Esophagus muscularis mucosa (tissue), 4 donors: Measurements from ENCODE around the gene CNP. TPM values are rescaled to one million over a fixed set of nuclear protein-coding genes. Genes with fewer than 3 reads are reported as not detected.

ENCODE experiments used
- DNase-seq: peaks from one replicate; pipeline ENCODE4 v3.0.0-alpha.2; 2017; ENCODE audit errors: extremely low spot score
- H3K27ac ChIP-seq, 4 donors: fragments of 200-600 bp; sonication (generic); replicated peaks in 1 of 4; 1 replicate in 3 of 4; 2 replicates in 1 of 4; pipeline ENCODE4 v1.5.1; 2016 to 2019; ENCODE audit warnings: mild to moderate bottlenecking in 1 of 4
- H3K27me3 ChIP-seq, 4 donors: fragments of 200-600 bp; sonication (generic); one replicate each; pipeline versions ENCODE4 v1.5.1 to v1.6.0; 2016 to 2019
- H3K36me3 ChIP-seq, 4 donors: fragments of 200-600 bp; sonication (generic); one replicate each; pipeline ENCODE4 v1.5.1; 2016 to 2019
- H3K4me1 ChIP-seq, 4 donors: fragments of 200-600 bp; sonication (generic); one replicate each; pipeline ENCODE4 v1.5.1; 2016 to 2019
- H3K4me3 ChIP-seq, 4 donors: fragments of 200-600 bp; sonication (generic); 1 replicate in 2 of 4; 2 replicates in 2 of 4; pipeline ENCODE4 v1.5.1; 2016 to 2019; ENCODE audit warnings: mild to moderate bottlenecking in 4 of 4, moderate library complexity in 1 of 4
- H3K9me3 ChIP-seq, 4 donors: fragments of 200-600 bp; sonication (generic); 1 replicate in 3 of 4; 2 replicates in 1 of 4; pipeline ENCODE4 v1.5.1; 2016 to 2019
- CTCF ChIP-seq, 3 experiments: fragments of 200-600 bp in 2 of 3; fragments of 450-650 bp in 1 of 3; sonication (generic) in 2 of 3; IDR thresholded peaks; one replicate each; pipeline ENCODE4 v1.5.1; 2017 to 2019; ENCODE audit warnings: antibody characterized with exemption in 3 of 3, mild to moderate bottlenecking in 2 of 3, moderate library complexity in 1 of 3
- EP300 ChIP-seq: sonication (generic); formaldehyde crosslinking; IDR thresholded peaks from one replicate; pipeline ENCODE4 v1.6.1; 2017; ENCODE audit warnings: antibody characterized with exemption
- POLR2A ChIP-seq: fragments of 450-650 bp; IDR thresholded peaks from one replicate; pipeline ENCODE4 v1.6.1; 2017; ENCODE audit warnings: antibody characterized with exemption, moderate library complexity, mild to moderate bottlenecking, low read depth
- POLR2AphosphoS5 ChIP-seq, 2 donors: sonication (generic); formaldehyde crosslinking; IDR thresholded peaks; one replicate each; pipeline ENCODE4 v1.6.1; 2017; ENCODE audit warnings: antibody characterized with exemption in 2 of 2
- WGBS: methylation state at CpG from one replicate; pipeline ENCODE4 v1.1.5; 2018; 5-methylcytosine and 5-hydroxymethylcytosine counted together
- intact Hi-C: fragments of 100-400 bp; cut with DNase I; formaldehyde crosslinking; loops from one replicate; pipeline ENCODE4 v1.15.1; 2023
- total RNA-seq, 4 donors: library from RNA; depleted of rRNA; stranded (reverse); fragments of >200 nt; gene quantifications; one replicate each; pipeline versions ENCODE4 v1.1.0 to v1.2.1, GENCODE V29; 2016

Gene CNP
- total RNA-seq, 4 donors from 2014 or later = 68.9 to 101 (median 78.5) TPM

- no peak overlapping the region for H3K27ac ChIP-seq
- peaks cover 0 to 2% (median under 1%) of the 10 kb centered on the region in 4 donors for H3K36me3 ChIP-seq
- no peak overlapping the region for H3K4me3 ChIP-seq
- H3K27me3 ChIP-seq = no peaks in the 10 kb centered on the region
- no peaks in the 10 kb centered on the region for H3K9me3 ChIP-seq
- TF ChIP-seq POLR2A = no peak
- peak; percentile 79 to 92 (median 88) for TF ChIP-seq CTCF (IDR thresholded peaks at IDR 0.05)
- TF ChIP-seq EP300 = no peak
- peak in 1 of 2 donors; percentile 42 for TF ChIP-seq POLR2AphosphoS5 (IDR thresholded peaks at IDR 0.05)
- intact Hi-C loops = no loop called here
- no peak for DNase-seq
- H3K4me1 ChIP-seq = peaks cover 19 to 30% (median 27%) of the 10 kb centered on the region in 4 donors
- 14% methylated on average over 6 of the region's 9 CpGs for WGBS
Measured at GRCh38 chr17:41962768-41963434, 3.7 kb upstream of the CNP start.

GRCh38 chr17:41965694-41966462 lies 717 bp upstream of the CNP start:
- intact Hi-C loops = loop anchor here (2.0 to 5.0 kb wide), 2 partner anchors 53 to 151 kb away; no protein-coding TSS in a partner anchor
- Histone ChIP-seq H3K27me3 (no peaks in the 10 kb centered on the region), H3K4me1 (peaks cover 23 to 60% (median 57%) of the 10 kb centered on the region in 4 donors), H3K27ac (peak overlapping the region; percentile 92 to 93 (median 92)), H3K4me3 (peak overlapping the region; percentile 91 to 99 (median 95)), H3K36me3 (peaks cover 12 to 27% (median 16%) of the 10 kb centered on the region in 4 donors), H3K9me3 (no peaks in the 10 kb centered on the region)
- no peak for TF ChIP-seq POLR2AphosphoS5 (IDR thresholded peaks at IDR 0.05)
- no peak for TF ChIP-seq CTCF (IDR thresholded peaks at IDR 0.05)
- TF ChIP-seq POLR2A = no peak
- no peak for TF ChIP-seq EP300
- no peak for DNase-seq
- 7% methylated on average over 17 of the region's 18 CpGs for WGBS

GRCh38 chr17:41967141-41967920 lies 736 bp downstream of the CNP start:
- H3K27ac ChIP-seq = peak overlapping the region; percentile 92 to 93 (median 92)
- H3K9me3 ChIP-seq = no peaks in the 10 kb centered on the region
- no peaks in the 10 kb centered on the region for H3K27me3 ChIP-seq
- intact Hi-C loops = loop anchor here (2.0 to 5.0 kb wide), 2 partner anchors 51 to 150 kb away; no protein-coding TSS in a partner anchor
- peak overlapping the region; percentile 91 to 99 (median 95) for H3K4me3 ChIP-seq
- peaks cover 26 to 73% (median 70%) of the 10 kb centered on the region in 4 donors for H3K4me1 ChIP-seq
- peaks cover 18 to 42% (median 27%) of the 10 kb centered on the region in 4 donors for H3K36me3 ChIP-seq
- WGBS = 10% methylated on average over 6 of the region's 39 CpGs
- TF ChIP-seq POLR2A (no peak), POLR2AphosphoS5 (IDR thresholded peaks at IDR 0.05) (peak in 1 of 2 donors; percentile 8), EP300 (no peak), CTCF (IDR thresholded peaks at IDR 0.05) (no peak)
- no peak for DNase-seq

- Histone ChIP-seq H3K27ac (peak overlapping the region; percentile 92 to 93 (median 92)), H3K9me3 (no peaks in the 10 kb centered on the region), H3K27me3 (no peaks in the 10 kb centered on the region), H3K4me3 (peak overlapping the region; percentile 91 to 99 (median 95)), H3K4me1 (peaks cover 30 to 74% (median 71%) of the 10 kb centered on the region in 4 donors), H3K36me3 (peaks cover 21 to 49% (median 34%) of the 10 kb centered on the region in 4 donors)
- DNase-seq = no peak
- WGBS = 86% methylated on average over 20 of the region's 37 CpGs
- intact Hi-C loops = loop anchor here (2.0 to 5.0 kb wide), 2 partner anchors 51 to 149 kb away; no protein-coding TSS in a partner anchor
- TF ChIP-seq POLR2A = no peak
- TF ChIP-seq CTCF (IDR thresholded peaks at IDR 0.05) = no peak
- no peak for TF ChIP-seq EP300
- TF ChIP-seq POLR2AphosphoS5 (IDR thresholded peaks at IDR 0.05) = peak in 1 of 2 donors; percentile 18
Measured at GRCh38 chr17:41967921-41968578, 1.5 kb downstream of the CNP start.
